Cardiac fibroblast (primary cell): ENCODE data around the gene DDC.

Experiments
- DNase-seq, 2 donors: peaks; one replicate each; pipeline versions ENCODE4 v3.0.0 to v3.0.0-alpha.2; 2010; ENCODE audit warnings: low read depth in 2 of 2
- H3K4me3 ChIP-seq, 2 donors: replicated peaks in 1 of 2; 1 replicate in 1 of 2; 2 replicates in 1 of 2; pipeline ENCODE4 v1.5.1; 2011; ENCODE audit warnings: low read depth in 2 of 2, low read length in 2 of 2, mild to moderate bottlenecking in 2 of 2, moderate library complexity in 1 of 2
- CTCF ChIP-seq: IDR thresholded peaks from one replicate; pipeline ENCODE4 v1.5.1; 2011; ENCODE audit warnings: low read depth, mild to moderate bottlenecking, low read length, inconsistent platforms

The DDC gene

GRCh38 chr7:50562136-50562535, 3.1 kb downstream of the DDC start:
- TF ChIP-seq CTCF, result no peak
- DNase-seq, result no peak

GRCh38 chr7:50560865-50561351, 4.3 kb downstream of the DDC start:
- no peak for DNase-seq
- no peak overlapping the region for H3K4me3 ChIP-seq
- TF ChIP-seq CTCF, result no peak

More at GRCh38 chr7:50562136-50562535, 3.1 kb downstream of the DDC start:
- H3K4me3 ChIP-seq, result no peak overlapping the region

- no peak overlapping the region for H3K4me3 ChIP-seq
- no peak for TF ChIP-seq CTCF
- no peak for DNase-seq
Observed at GRCh38 chr7:50559881-50560280, 5.3 kb downstream of the DDC start.

GRCh38 chr7:50558294-50559053, 6.7 kb downstream of the DDC start:
- DNase-seq, result peak in 1 of 2 donors; percentile 33
- TF ChIP-seq CTCF, result no peak
- no peak overlapping the region for H3K4me3 ChIP-seq

GRCh38 chr7:50557099-50557498, 8.1 kb downstream of the DDC start:
- no peak for TF ChIP-seq CTCF
- DNase-seq, result no peak
- H3K4me3 ChIP-seq, result no peak overlapping the region

GRCh38 chr7:50556247-50556991, 8.8 kb downstream of the DDC start:
- H3K4me3 ChIP-seq, result no peak overlapping the region
- no peak for TF ChIP-seq CTCF
- DNase-seq, result peak; percentile 22 to 31
